H1 (cell line): Measurements from ENCODE around the gene RBMS1. TPM values are rescaled to one million over a fixed set of nuclear protein-coding genes. Genes with fewer than 3 reads are reported as not detected.

Experiments
- CTCF ChIA-PET: fragments of 300-600 bp; sonication (Branson Sonifier 250); formaldehyde crosslinking; loops from one replicate; lab custom pipeline; 2021; ENCODE audit not compliant: partially characterized antibody; lab: Charles Lee
- POLR2A ChIA-PET: fragments of 300-600 bp; sonication (Branson Sonifier 250); formaldehyde crosslinking; loops from one replicate; lab custom pipeline; 2021; ENCODE audit warnings: inconsistent platforms; ENCODE audit not compliant: partially characterized antibody; lab: Charles Lee
- DNase-seq, 2 experiments: peaks; one replicate each; pipeline versions ENCODE4 v3.0.0 to v3.0.0-alpha.2; 2010 to 2022; ENCODE audit warnings: low spot score in 2 of 2, low read depth in 1 of 2, mixed read lengths in 1 of 2
- FAIRE-seq: peaks from 2 replicates; lab custom pipeline; 2011; peaks lifted over from hg19 to GRCh38; lab: Jason Lieb, UNC
- H2AFZ ChIP-seq: 2 replicates; pipeline ENCODE4 v1.8.1; 2012; ENCODE audit warnings: low read length, inconsistent platforms
- H2AK5ac ChIP-seq: 2 replicates; pipeline ENCODE4 v1.6.1; 2013; ENCODE audit warnings: low read depth, low read length
- H2BK120ac ChIP-seq: replicated peaks from 2 replicates; pipeline ENCODE3; 2013; ENCODE audit warnings: low read depth, low read length, inconsistent platforms
- H2BK12ac ChIP-seq: 2 replicates; pipeline ENCODE4 v1.6.1; 2013; ENCODE audit warnings: low read depth, low read length
- H2BK15ac ChIP-seq: 2 replicates; pipeline ENCODE4 v1.6.1; 2013; ENCODE audit warnings: low read length
- H2BK20ac ChIP-seq: 2 replicates; pipeline ENCODE4 v1.6.1; 2013; ENCODE audit warnings: low read length
- H2BK5ac ChIP-seq: 2 replicates; pipeline ENCODE4 v1.6.1; 2013; ENCODE audit warnings: low read depth, low read length
- H3K14ac ChIP-seq: 2 replicates; pipeline ENCODE4 v1.6.1; 2013; ENCODE audit warnings: inconsistent platforms; ENCODE audit not compliant: insufficient read length
- H3K18ac ChIP-seq: 2 replicates; pipeline ENCODE4 v1.6.1; 2013; ENCODE audit warnings: low read length; ENCODE audit errors: extremely low read depth
- H3K23ac ChIP-seq: 2 replicates; pipeline ENCODE4 v1.6.1; 2013; ENCODE audit warnings: inconsistent platforms; ENCODE audit not compliant: insufficient read length
- H3K23me2 ChIP-seq: 2 replicates; pipeline ENCODE4 v1.6.1; 2013; ENCODE audit warnings: low read depth, low read length
- H3K27ac ChIP-seq: 2 replicates; pipeline ENCODE4 v1.6.1; 2011; ENCODE audit warnings: low read depth, low read length, inconsistent platforms
- H3K27me3 ChIP-seq, 4 experiments: replicated peaks in 1 of 4; 1 replicate in 1 of 4; 2 replicates in 3 of 4; pipeline versions ENCODE4 v1.6.1 to v1.8.1; 2011 to 2013; ENCODE audit warnings: low read length in 3 of 4, mild to moderate bottlenecking in 3 of 4, inconsistent platforms in 2 of 4, mixed read lengths in 2 of 4, moderate library complexity in 1 of 4; ENCODE audit not compliant: control insufficient read depth in 3 of 4, insufficient read depth in 3 of 4; ENCODE audit errors: extremely low read depth in 1 of 4
- H3K36me3 ChIP-seq, 4 experiments: 2 replicates each; pipeline versions ENCODE4 v1.6.1 to v1.8.1; 2011 to 2013; ENCODE audit warnings: mild to moderate bottlenecking in 4 of 4, low read length in 3 of 4, moderate library complexity in 2 of 4, control low read depth in 1 of 4, inconsistent platforms in 1 of 4; ENCODE audit not compliant: insufficient read depth in 4 of 4, control insufficient read depth in 2 of 4
- H3K4ac ChIP-seq: replicated peaks from 2 replicates; pipeline ENCODE3; 2013; ENCODE audit warnings: low read length, low read depth, mixed read lengths, inconsistent platforms; ENCODE audit not compliant: insufficient read length
- H3K4me1 ChIP-seq, 4 experiments: replicated peaks in 1 of 4; 1 replicate in 1 of 4; 2 replicates in 3 of 4; pipeline versions ENCODE4 v1.6.1 to v1.8.1; 2011 to 2013; ENCODE audit warnings: low read length in 3 of 4, inconsistent platforms in 2 of 4, mixed read lengths in 1 of 4; ENCODE audit not compliant: insufficient read depth in 4 of 4, control insufficient read depth in 3 of 4
- H3K4me2 ChIP-seq, 2 experiments: 2 replicates each; pipeline versions ENCODE4 v1.6.1 to v1.8.1; 2011 to 2013; ENCODE audit warnings: low read depth in 2 of 2, low read length in 2 of 2, control low read depth in 1 of 2, inconsistent platforms in 1 of 2, mild to moderate bottlenecking in 1 of 2; ENCODE audit not compliant: insufficient read depth in 1 of 2
- H3K4me3 ChIP-seq, 4 experiments: fragments of 200-600, 300-600 bp in 1 of 4; sonication (generic), shearing (Covaris generic), sonication (Bioruptor Twin) in 1 of 4; 2 replicates each; pipeline versions ENCODE4 v1.5.1 to v1.8.1; 2011 to 2016; ENCODE audit warnings: low read length in 4 of 4, low read depth in 3 of 4, control low read depth in 2 of 4, inconsistent platforms in 2 of 4, mild to moderate bottlenecking in 2 of 4, mixed read lengths in 1 of 4, moderate library complexity in 1 of 4; ENCODE audit not compliant: insufficient read depth in 2 of 4; ENCODE audit errors: extremely low read depth in 1 of 4
- H3K56ac ChIP-seq: replicated peaks from 2 replicates; pipeline ENCODE3; 2013; ENCODE audit warnings: low read depth, mild to moderate bottlenecking, mixed read lengths, low read length, inconsistent platforms; ENCODE audit not compliant: insufficient read length
- H3K79me1 ChIP-seq: 2 replicates; pipeline ENCODE4 v1.6.1; 2013; ENCODE audit warnings: low read depth, low read length, control low read depth
- H3K79me2 ChIP-seq, 2 experiments: 2 replicates each; pipeline versions ENCODE4 v1.6.1 to v1.8.1; 2012 to 2013; ENCODE audit warnings: low read length in 2 of 2, mild to moderate bottlenecking in 2 of 2, inconsistent platforms in 1 of 2; ENCODE audit not compliant: insufficient read depth in 2 of 2, control insufficient read depth in 1 of 2
- H3K9ac ChIP-seq, 4 experiments: replicated peaks in 1 of 4; 1 replicate in 1 of 4; 2 replicates in 3 of 4; pipeline versions ENCODE4 v1.6.1 to v1.8.1; 2011 to 2013; ENCODE audit warnings: low read depth in 3 of 4, low read length in 3 of 4, control low read depth in 2 of 4, mild to moderate bottlenecking in 2 of 4, moderate library complexity in 2 of 4, inconsistent platforms in 1 of 4; ENCODE audit errors: extremely low read depth in 1 of 4
- H3K9me3 ChIP-seq, 2 experiments: 2 replicates each; pipeline versions ENCODE4 v1.6.1 to v1.8.1; 2012 to 2013; ENCODE audit warnings: mild to moderate bottlenecking in 2 of 2, moderate library complexity in 2 of 2, control low read depth in 1 of 2, inconsistent platforms in 1 of 2, low read depth in 1 of 2, low read length in 1 of 2, mixed read lengths in 1 of 2; ENCODE audit not compliant: insufficient read depth in 2 of 2
- H4K20me1 ChIP-seq, 2 experiments: replicated peaks in 1 of 2; 2 replicates each; pipeline versions ENCODE3 to v1.8.1; 2011 to 2013; ENCODE audit warnings: inconsistent platforms in 2 of 2, low read length in 2 of 2, mild to moderate bottlenecking in 1 of 2; ENCODE audit not compliant: insufficient read depth in 2 of 2, control insufficient read depth in 1 of 2
- H4K5ac ChIP-seq: 2 replicates; pipeline ENCODE4 v1.6.1; 2013; ENCODE audit warnings: low read length, low read depth, mixed read lengths, inconsistent platforms; ENCODE audit not compliant: insufficient read length
- H4K8ac ChIP-seq: 2 replicates; pipeline ENCODE4 v1.8.0; 2013; ENCODE audit warnings: mild to moderate bottlenecking, moderate library complexity, low read length, inconsistent platforms; ENCODE audit not compliant: insufficient read depth; ENCODE audit errors: extremely low read depth
- H4K91ac ChIP-seq: replicated peaks from 2 replicates; pipeline ENCODE3; 2013; ENCODE audit warnings: low read length, mixed read lengths, inconsistent platforms; ENCODE audit not compliant: insufficient read length
- CBX5 ChIP-seq: fragments of 300-800, 300-1000 bp; sonication (generic); IDR thresholded peaks from 2 replicates; pipeline ENCODE4 v1.7.1; 2016; ENCODE audit warnings: antibody characterized with exemption, low read length, low read depth
- KDM1A ChIP-seq: fragments of 200-600, 300-600 bp; sonication (generic); IDR thresholded peaks from 2 replicates; pipeline ENCODE4 v1.7.1; 2016; ENCODE audit warnings: mild to moderate bottlenecking, low read length, borderline replicate concordance
- POU5F1 ChIP-seq: IDR thresholded peaks from 2 replicates; pipeline ENCODE4 v1.6.1; 2011; ENCODE audit warnings: low read depth, mild to moderate bottlenecking, low read length, moderate library complexity
- RAD21 ChIP-seq, 2 experiments: IDR thresholded peaks in 1 of 2; conservative IDR thresholded peaks in 1 of 2; 2 replicates each; pipeline ENCODE4 v1.6.1; 2011; ENCODE audit warnings: low read depth in 2 of 2, low read length in 2 of 2, improper control_type of control experiment in 1 of 2, inconsistent platforms in 1 of 2, mild to moderate bottlenecking in 1 of 2, moderate library complexity in 1 of 2
- WGBS, 2 experiments: shearing (Covaris generic) in 1 of 2; methylation state at CpG; one replicate each; pipeline versions ENCODE4 v1.1.6 to v1.1.7; 2013 to 2015; ENCODE audit warnings: low lambda C conversion rate in 2 of 2, mixed read lengths in 2 of 2, inconsistent platforms in 1 of 2, low coverage in 1 of 2, missing lambda C conversion rate in 1 of 2; ENCODE audit not compliant: insufficient replicate concordance in 2 of 2, insufficient coverage in 1 of 2, insufficient read length in 1 of 2; ENCODE audit errors: extremely low coverage in 1 of 2, missing lambda C conversion rate in 1 of 2; 5-methylcytosine and 5-hydroxymethylcytosine counted together
- polyA plus RNA-seq, 7 experiments: library from polyadenylated mRNA; depleted of rRNA in 3 of 7; stranded (reverse) in 5 of 7; unstranded in 2 of 7; fragments of >200 nt in 5 of 7; fragments of 200-250 nt in 2 of 7; gene quantifications; 1 replicate in 5 of 7; 2 replicates in 1 of 7; 4 replicates in 1 of 7; pipeline versions ENCODE4 v1.2.1 to v1.2.3, GENCODE V29; 2011 to 2013; ENCODE audit warnings: missing spikeins in 2 of 7, mixed read lengths in 2 of 7
- total RNA-seq: library from RNA; stranded (reverse); fragmentation: NEBNext Ultra II Directional; extraction: Animal tissue kit (Norgen Biotek cat#: 25700); gene quantifications from 2 replicates; pipeline ENCODE4 v1.2.1, GENCODE V29; 2021

Gene RBMS1
- total and polyA plus RNA-seq, 2 of the 8 experiments (the other 6 are each of a cell fraction or from before 2014, with no cell fraction given): 53.7 to 60.0 TPM

- H3K14ac ChIP-seq: no peak overlapping the region
- POLR2A ChIA-PET: no interaction called here
- CTCF ChIA-PET: interaction anchor here (0.8 to 2.0 kb wide), 2 partner anchors 17 to 59 kb away, joined by 3 to 5 read pairs; no protein-coding TSS in a partner anchor
- H2BK20ac ChIP-seq: no peak overlapping the region
- FAIRE-seq (no peak), DNase-seq (no peak)
- H4K91ac ChIP-seq: no peak overlapping the region
- no peak overlapping the region for H3K27ac ChIP-seq
- no peaks in the 10 kb centered on the region for H3K27me3 ChIP-seq
- H3K4me2 ChIP-seq: no peak overlapping the region
- H3K9me3 ChIP-seq: no peaks in the 10 kb centered on the region
- peaks cover 9 to 22% (median 15%) of the 10 kb centered on the region in 4 experiments; a peak in 6 of 7 replicates for H3K4me1 ChIP-seq
- no peak for TF ChIP-seq CBX5
- no peak for TF ChIP-seq KDM1A
- no peak for TF ChIP-seq POU5F1
- no peak for TF ChIP-seq RAD21 (IDR thresholded peaks at IDR 0.05 in 1 of 2, conservative IDR thresholded peaks at IDR 0.05 in 1 of 2; ENCODE audit: low read depth in 2 of 2, low read length in 2 of 2)
- H4K5ac ChIP-seq: no peak overlapping the region
- H2BK12ac ChIP-seq: no peak overlapping the region
- peak overlapping the region; percentile 32; the same call in 1 of the 2 replicates for H2BK5ac ChIP-seq
- H3K9ac ChIP-seq: no peak overlapping the region
- no peak overlapping the region for H2AFZ ChIP-seq
- H3K36me3 ChIP-seq: no peaks in the 10 kb centered on the region
- H3K18ac ChIP-seq: no peak overlapping the region
- H4K20me1 ChIP-seq: peaks cover 3 to 7% of the 10 kb centered on the region in 2 experiments
- whole genome bisulfite sequencing, 2 experiments: 100% methylated on average over 1 of the region's 1 CpG; no CpG with 5 or more reads in 1 of the 2 experiments
- H3K79me2 ChIP-seq: peaks cover 0 to 90% of the 10 kb centered on the region in 2 experiments; a peak in 3 of 4 replicates
- no peaks in the 10 kb centered on the region for H3K23me2 ChIP-seq
- H4K8ac ChIP-seq: no peak overlapping the region
- H2BK15ac ChIP-seq: no peak overlapping the region
- peaks cover 10% of the 10 kb centered on the region for H3K79me1 ChIP-seq
- H2BK120ac ChIP-seq: no peak overlapping the region
- no peak overlapping the region for H2AK5ac ChIP-seq
- no peak overlapping the region for H3K23ac ChIP-seq
- H3K56ac ChIP-seq: no peak overlapping the region
- no peak overlapping the region for H3K4me3 ChIP-seq
- no peak overlapping the region for H3K4ac ChIP-seq
Measured at GRCh38 chr2:160384791-160385190, 108.8 kb downstream of the RBMS1 start.
